ENCODE results near the gene DPP6.
"Not testable (repeated sequence)": the region's sequence is repeated elsewhere in the genome, so short reads cannot be mapped to it uniquely, and the experiment has no call there.

GRCh38 chr7:154105063-154105462 lies 52.9 kb downstream of the DPP6 start:
- TF ChIP-seq, protein P1, sequence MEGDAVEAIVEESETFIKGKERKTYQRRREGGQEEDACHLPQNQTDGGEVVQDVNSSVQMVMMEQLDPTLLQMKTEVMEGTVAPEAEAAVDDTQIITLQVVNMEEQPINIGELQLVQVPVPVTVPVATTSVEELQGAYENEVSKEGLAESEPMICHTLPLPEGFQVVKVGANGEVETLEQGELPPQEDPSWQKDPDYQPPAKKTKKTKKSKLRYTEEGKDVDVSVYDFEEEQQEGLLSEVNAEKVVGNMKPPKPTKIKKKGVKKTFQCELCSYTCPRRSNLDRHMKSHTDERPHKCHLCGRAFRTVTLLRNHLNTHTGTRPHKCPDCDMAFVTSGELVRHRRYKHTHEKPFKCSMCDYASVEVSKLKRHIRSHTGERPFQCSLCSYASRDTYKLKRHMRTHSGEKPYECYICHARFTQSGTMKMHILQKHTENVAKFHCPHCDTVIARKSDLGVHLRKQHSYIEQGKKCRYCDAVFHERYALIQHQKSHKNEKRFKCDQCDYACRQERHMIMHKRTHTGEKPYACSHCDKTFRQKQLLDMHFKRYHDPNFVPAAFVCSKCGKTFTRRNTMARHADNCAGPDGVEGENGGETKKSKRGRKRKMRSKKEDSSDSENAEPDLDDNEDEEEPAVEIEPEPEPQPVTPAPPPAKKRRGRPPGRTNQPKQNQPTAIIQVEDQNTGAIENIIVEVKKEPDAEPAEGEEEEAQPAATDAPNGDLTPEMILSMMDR (IDR thresholded peaks at IDR 0.05): not testable (repeated sequence)
- not testable (repeated sequence) for TF ChIP-seq POLR2AphosphoS5 (IDR thresholded peaks at IDR 0.05); POLR2A (IDR thresholded peaks at IDR 0.05); EP300 (IDR thresholded peaks at IDR 0.05; ENCODE audit: low read depth)

All from transverse colon (tissue), 4 donors.